NB4 (cell line): Measurements from ENCODE around the gene NR1D2.

ENCODE experiments used
- CTCF ChIP-seq: IDR thresholded peaks from one replicate; pipeline ENCODE4 v1.5.1; 2012; ENCODE audit warnings: low read depth, low read length
- MYC ChIP-seq: IDR thresholded peaks from 2 replicates; pipeline ENCODE4 v1.6.1; 2011; ENCODE audit warnings: low read depth, low read length
- POLR2A ChIP-seq: IDR thresholded peaks from 2 replicates; pipeline ENCODE4 v1.6.1; 2011; ENCODE audit warnings: mild to moderate bottlenecking; ENCODE audit not compliant: insufficient read length; ENCODE audit errors: extremely low read depth
- TF ChIP-seq, protein P1 (sequence below): IDR thresholded peaks from 2 replicates; pipeline ENCODE4 v1.6.1; 2011; ENCODE audit warnings: low read depth, low read length

DNA sequence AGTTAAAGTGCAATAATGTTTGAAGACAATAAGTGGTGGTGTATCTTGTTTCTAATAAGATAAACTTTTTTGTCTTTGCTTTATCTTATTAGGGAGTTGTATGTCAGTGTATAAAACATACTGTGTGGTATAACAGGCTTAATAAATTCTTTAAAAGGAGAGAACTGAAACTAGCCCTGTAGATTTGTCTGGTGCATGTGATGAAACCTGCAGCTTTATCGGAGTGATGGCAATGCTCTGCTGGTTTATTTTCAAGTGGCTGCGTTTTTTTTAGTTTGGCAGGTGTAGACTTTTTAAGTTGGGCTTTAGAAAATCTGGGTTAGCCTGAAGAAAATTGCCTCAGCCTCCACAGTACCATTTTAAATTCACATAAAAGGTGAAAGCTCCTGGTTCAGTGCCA lies 25.5 kb upstream of the NR1D2 start:
- TF ChIP-seq POLR2A: no peak
- TF ChIP-seq CTCF: no peak
- no peak for TF ChIP-seq MYC
- TF ChIP-seq, protein P1, sequence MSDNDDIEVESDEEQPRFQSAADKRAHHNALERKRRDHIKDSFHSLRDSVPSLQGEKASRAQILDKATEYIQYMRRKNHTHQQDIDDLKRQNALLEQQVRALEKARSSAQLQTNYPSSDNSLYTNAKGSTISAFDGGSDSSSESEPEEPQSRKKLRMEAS: no peak
